IMR-90 (cell line): ENCODE data around the gene EIF3K. TPM values are rescaled to one million over a fixed set of nuclear protein-coding genes. Genes with fewer than 3 reads are reported as not detected.

ENCODE experiments used
- ATAC-seq: fragments of 200-7000 bp; cut with Tn5 transposase; 2 replicates; pipeline ENCODE4 v1.9.1; 2020; ENCODE audit warnings: low read depth, mild to moderate bottlenecking, moderate library complexity
- BruUV-seq: library from RNA; stranded (reverse); fragments of 400-500 nt; replicated peaks from 2 replicates; lab custom pipeline; 2021; lab: Mats Ljungman, UMichigan
- CTCF ChIA-PET: fragments of 300-600 bp; formaldehyde crosslinking; extraction: SDS; loops from one replicate; lab custom pipeline; 2021; ENCODE audit warnings: antibody characterized with exemption; lab: Yijun Ruan, JAX
- POLR2A ChIA-PET: fragments of 300-600 bp; sonication (Branson Sonifier 250); formaldehyde crosslinking; loops from one replicate; lab custom pipeline; 2022; ENCODE audit warnings: antibody characterized with exemption; ENCODE audit not compliant: unreplicated experiment; lab: Charles Lee
- DNase-seq: peaks from one replicate; pipeline ENCODE4 v3.0.0; 2013
- H2AFZ ChIP-seq: replicated peaks from 2 replicates; pipeline ENCODE3; 2013; ENCODE audit warnings: low read length, mild to moderate bottlenecking; ENCODE audit not compliant: poor library complexity
- H2AK5ac ChIP-seq: 2 replicates; pipeline ENCODE4 v1.6.1; 2013; ENCODE audit warnings: low read depth, low read length, inconsistent platforms
- H2AK9ac ChIP-seq: replicated peaks from 2 replicates; pipeline ENCODE3; 2013; ENCODE audit warnings: mild to moderate bottlenecking, low read depth, low read length, moderate library complexity; ENCODE audit not compliant: poor library complexity
- H2BK120ac ChIP-seq: 2 replicates; pipeline ENCODE4 v1.6.1; 2013; ENCODE audit warnings: low read depth, low read length, inconsistent platforms
- H2BK15ac ChIP-seq: 3 replicates; pipeline ENCODE4 v1.6.1; 2013; ENCODE audit warnings: low read depth, low read length, inconsistent platforms
- H2BK20ac ChIP-seq: 2 replicates; pipeline ENCODE4 v1.6.1; 2013; ENCODE audit warnings: low read depth, mild to moderate bottlenecking, inconsistent platforms, low read length, moderate library complexity
- H2BK5ac ChIP-seq: 2 replicates; pipeline ENCODE4 v1.6.1; 2013; ENCODE audit warnings: mild to moderate bottlenecking, low read depth, low read length, inconsistent platforms; ENCODE audit not compliant: poor library complexity, severe bottlenecking
- H3K14ac ChIP-seq: replicated peaks from 2 replicates; pipeline ENCODE4 v1.6.1; 2013; ENCODE audit warnings: low read depth, low read length, inconsistent platforms
- H3K18ac ChIP-seq: 2 replicates; pipeline ENCODE4 v1.6.1; 2013; ENCODE audit warnings: low read depth, low read length, control low read depth
- H3K23ac ChIP-seq: 2 replicates; pipeline ENCODE4 v1.6.1; 2013; ENCODE audit warnings: low read depth, low read length, inconsistent platforms
- H3K27ac ChIP-seq: 2 replicates; pipeline ENCODE4 v1.5.1; 2013; ENCODE audit warnings: mild to moderate bottlenecking, control low read depth, low read length; ENCODE audit not compliant: insufficient read depth
- H3K27me3 ChIP-seq: 2 replicates; pipeline ENCODE4 v1.6.1; 2013; ENCODE audit warnings: low read length; ENCODE audit not compliant: control insufficient read depth, insufficient read depth
- H3K36me3 ChIP-seq: 2 replicates; pipeline ENCODE4 v1.6.1; 2013; ENCODE audit warnings: low read length, mixed read lengths; ENCODE audit not compliant: control insufficient read depth, insufficient read depth
- H3K4ac ChIP-seq: 2 replicates; pipeline ENCODE4 v1.6.1; 2013; ENCODE audit warnings: low read depth, low read length, inconsistent platforms
- H3K4me1 ChIP-seq: 2 replicates; pipeline ENCODE4 v1.6.1; 2013; ENCODE audit warnings: low read length, mixed read lengths; ENCODE audit not compliant: control insufficient read depth, insufficient read depth
- H3K4me2 ChIP-seq: 2 replicates; pipeline ENCODE4 v1.6.1; 2013; ENCODE audit warnings: low read depth, mild to moderate bottlenecking, control low read depth, low read length, moderate library complexity
- H3K4me3 ChIP-seq: 2 replicates; pipeline ENCODE4 v1.5.1; 2013; ENCODE audit warnings: low read depth, mild to moderate bottlenecking, control low read depth, low read length, moderate library complexity; ENCODE audit not compliant: insufficient read depth
- H3K56ac ChIP-seq: 2 replicates; pipeline ENCODE4 v1.6.1; 2013; ENCODE audit warnings: low read length, inconsistent platforms; ENCODE audit not compliant: insufficient read depth; ENCODE audit errors: extremely low read depth
- H3K79me1 ChIP-seq, 2 experiments: 2 replicates each; pipeline ENCODE4 v1.6.1; 2013; ENCODE audit warnings: low read length in 2 of 2, inconsistent platforms in 1 of 2, low read depth in 1 of 2
- H3K9ac ChIP-seq: 2 replicates; pipeline ENCODE4 v1.6.1; 2013; ENCODE audit warnings: low read depth, low read length, control low read depth
- H3K9me1 ChIP-seq: 2 replicates; pipeline ENCODE4 v1.6.1; 2013; ENCODE audit warnings: low read length, inconsistent platforms; ENCODE audit not compliant: insufficient read depth
- H3K9me3 ChIP-seq: 2 replicates; pipeline ENCODE4 v1.6.1; 2013; ENCODE audit warnings: low read length; ENCODE audit not compliant: control insufficient read depth, insufficient read depth
- H4K20me1 ChIP-seq: 2 replicates; pipeline ENCODE4 v1.6.1; 2013; ENCODE audit warnings: low read length, inconsistent platforms; ENCODE audit not compliant: insufficient read depth
- H4K5ac ChIP-seq: 2 replicates; pipeline ENCODE4 v1.6.1; 2013; ENCODE audit warnings: mild to moderate bottlenecking, low read depth, low read length, control low read depth
- H4K8ac ChIP-seq, 2 experiments: 2 replicates each; pipeline ENCODE4 v1.6.1; 2013; ENCODE audit warnings: low read depth in 2 of 2, low read length in 2 of 2, control low read depth in 1 of 2, inconsistent platforms in 1 of 2
- H4K91ac ChIP-seq: 2 replicates; pipeline ENCODE4 v1.6.1; 2013; ENCODE audit warnings: low read depth, low read length, inconsistent platforms; ENCODE audit not compliant: insufficient read depth
- BHLHE40 ChIP-seq: fragments of 150-350 bp; IDR thresholded peaks from 2 replicates; pipeline ENCODE4 v1.6.1; 2016; ENCODE audit warnings: mild to moderate bottlenecking, low read depth, low read length
- CEBPB ChIP-seq: IDR thresholded peaks from 2 replicates; pipeline ENCODE4 v1.6.1; 2012; ENCODE audit warnings: low read depth, low read length, improper control_type of control experiment
- CHD1 ChIP-seq: IDR thresholded peaks from 2 replicates; pipeline ENCODE4 v1.6.1; 2012; ENCODE audit warnings: low read depth, low read length, improper control_type of control experiment
- FOS ChIP-seq: fragments of 150-350 bp; IDR thresholded peaks from 2 replicates; pipeline ENCODE4 v1.6.1; 2016; ENCODE audit warnings: low read depth, low read length
- MXI1 ChIP-seq: IDR thresholded peaks from 2 replicates; pipeline ENCODE4 v1.6.1; 2012; ENCODE audit warnings: low read depth, mild to moderate bottlenecking, low read length, moderate library complexity, borderline replicate concordance
- NFE2L2 ChIP-seq: fragments of 150-350 bp; IDR thresholded peaks from 2 replicates; pipeline ENCODE4 v1.6.1; 2016; ENCODE audit warnings: low read depth, mild to moderate bottlenecking, low read length
- POLR2A ChIP-seq: IDR thresholded peaks from 2 replicates; pipeline ENCODE4 v1.6.1; 2012; ENCODE audit warnings: mild to moderate bottlenecking, low read depth, low read length
- RAD21 ChIP-seq: IDR thresholded peaks from 2 replicates; pipeline ENCODE4 v1.6.1; 2012; ENCODE audit warnings: low read length, improper control_type of control experiment
- RCOR1 ChIP-seq: IDR thresholded peaks from 2 replicates; pipeline ENCODE4 v1.6.1; 2012; ENCODE audit warnings: mild to moderate bottlenecking, low read length, improper control_type of control experiment; ENCODE audit not compliant: insufficient replicate concordance
- RFX5 ChIP-seq: IDR thresholded peaks from 2 replicates; pipeline ENCODE4 v1.8.0; 2012; ENCODE audit warnings: low read depth, mild to moderate bottlenecking, low read length, moderate library complexity
- WGBS, 2 experiments: methylation state at CpG; one replicate each; pipeline versions ENCODE4 v1.1.5 to v1.1.7; 2013; ENCODE audit warnings: missing lambda C conversion rate in 2 of 2; ENCODE audit not compliant: insufficient read length in 1 of 2; ENCODE audit errors: extremely low coverage in 2 of 2; 5-methylcytosine and 5-hydroxymethylcytosine counted together
- dilution Hi-C: fragments of 300-500 bp; cut with HindIII; formaldehyde crosslinking; loops from one replicate; pipeline ENCODE4 v1.14.3; 2018; ENCODE audit warnings: low sequenced_read_pairs; ENCODE audit not compliant: unreplicated experiment
- in situ Hi-C: fragments of 300-500 bp; cut with MboI; formaldehyde crosslinking; loops from 3 replicates; pipeline ENCODE4 v1.14.3; 2019; ENCODE audit warnings: low sequenced_read_pairs, inconsistent platforms, mixed read lengths
- intact Hi-C: fragments of 100-400 bp; cut with micrococcal nuclease; formaldehyde crosslinking; loops from 2 replicates; pipeline ENCODE4 v1.10.0; 2022
- polyA plus RNA-seq, 3 experiments: library from polyadenylated mRNA; depleted of rRNA; stranded (reverse); fragments of >200 nt; gene quantifications; 2 replicates each; pipeline ENCODE4 v1.2.3, GENCODE V29; 2012; ENCODE audit warnings: low replicate concordance in 1 of 3
- total RNA-seq: library from RNA; depleted of rRNA; stranded (reverse); fragments of >200 nt; gene quantifications from 2 replicates; pipeline ENCODE4 v1.2.3, GENCODE V29; 2012
- TF ChIP-seq, protein P1 (sequence below): fragments of 150-350 bp; IDR thresholded peaks from 2 replicates; pipeline ENCODE4 v1.6.1; 2017; ENCODE audit warnings: mild to moderate bottlenecking, antibody characterized with exemption, low read length, low read depth
- TF ChIP-seq, protein P2 (sequence below): fragments of 150-350 bp; IDR thresholded peaks from 2 replicates; pipeline ENCODE4 v1.6.1; 2016; ENCODE audit warnings: low read depth, mild to moderate bottlenecking, low read length, moderate library complexity, borderline replicate concordance
- TF ChIP-seq, protein P3 (sequence below): conservative IDR thresholded peaks from 2 replicates; pipeline ENCODE4 v1.5.1; 2012; ENCODE audit warnings: mild to moderate bottlenecking, low read depth, low read length, improper control_type of control experiment

The EIF3K gene
- total and polyA plus RNA-seq, 2 of the 4 experiments (the other 2 are of a cell fraction): 575 to 1,137 TPM

DNA sequence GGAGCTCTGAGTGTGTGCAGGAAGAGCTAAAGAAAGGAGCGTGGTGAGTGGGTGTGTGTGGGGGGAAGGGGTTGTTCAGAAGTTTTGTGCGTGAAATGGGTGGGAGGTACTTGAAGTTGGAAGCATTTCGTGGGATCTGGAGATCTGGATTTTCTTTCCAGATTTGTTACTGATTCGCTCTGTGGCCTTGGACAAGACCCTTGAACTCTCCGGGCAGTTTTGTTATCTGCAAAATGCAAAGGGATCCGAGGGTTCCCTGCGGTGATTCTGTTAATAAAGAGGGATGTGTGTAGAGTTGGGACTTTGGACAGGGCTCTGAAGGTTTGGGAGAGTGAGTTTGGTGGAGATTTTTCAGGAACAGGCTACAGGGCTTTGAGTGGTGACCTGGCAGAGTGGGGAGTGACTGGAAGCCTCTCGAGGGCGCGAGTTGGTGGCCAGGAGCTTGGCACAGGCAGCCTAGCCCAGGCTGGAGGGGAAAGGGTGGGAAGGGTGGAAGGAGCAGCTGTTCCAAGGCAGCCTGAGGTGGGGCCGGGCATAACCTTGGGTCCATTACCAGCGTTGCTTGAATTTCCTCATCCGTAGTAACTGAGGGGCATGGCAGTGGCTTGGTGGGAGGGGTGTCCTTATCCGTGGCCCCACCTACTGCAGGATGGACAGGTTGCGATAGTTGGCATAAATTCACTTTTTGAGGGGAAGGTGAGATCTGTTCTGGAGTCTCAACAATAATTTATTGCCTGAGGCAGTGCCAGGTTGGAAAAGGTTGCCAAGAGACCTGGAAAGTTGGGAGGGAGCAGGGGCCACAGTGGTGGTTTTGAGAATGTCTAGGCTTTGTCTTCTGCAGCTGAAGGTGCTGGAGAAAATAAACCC, 30.6 kb downstream of the EIF3K start:
- H3K27ac ChIP-seq: peak overlapping the region; percentile 91
- H3K9me1 ChIP-seq: peaks cover 14% of the 10 kb centered on the region
- dilution Hi-C loops: no loop called here
- H2AK5ac ChIP-seq: peak overlapping the region; percentile 97
- DNase-seq: no peak
- H2BK20ac ChIP-seq: peak overlapping the region; percentile 58; the same call in 1 of the 2 replicates
- peak overlapping the region; percentile 72; the same call in 2 of the 3 replicates for H2BK15ac ChIP-seq
- H3K4ac ChIP-seq: peak overlapping the region; percentile 83
- peak overlapping the region; percentile 14 for H2AFZ ChIP-seq
- intact Hi-C loops: loop anchor here (2.0 to 5.0 kb wide), 3 partner anchors 38 to 283 kb away; partner anchors contain the start of genes MRPS12 and SARS2
- peaks cover 0 to 25% of the 10 kb centered on the region in 2 experiments; a peak in 2 of 4 replicates for H3K79me1 ChIP-seq
- peak overlapping the region; percentile 100 for H3K9ac ChIP-seq
- H4K8ac ChIP-seq: peak overlapping the region; percentile 87 to 91; a peak in 3 of 4 replicates
- no TSS peak for BruUV-seq
- WGBS, 2 experiments: 20% methylated on average over 12 of the region's 15 CpGs; no CpG with 5 or more reads in 1 of the 2 experiments
- no peaks in the 10 kb centered on the region for H3K27me3 ChIP-seq
- peak overlapping the region; percentile 79 for H4K91ac ChIP-seq
- POLR2A ChIA-PET: interaction anchor here (0.6 kb wide), 2 partner anchors 13 to 329 kb away, joined by 3 to 9 read pairs; no protein-coding TSS in a partner anchor
- H3K23ac ChIP-seq: peak overlapping the region; percentile 97
- peak overlapping the region; percentile 97 for H3K56ac ChIP-seq
- peak overlapping the region; percentile 75 for H2BK120ac ChIP-seq
- peak overlapping the region; percentile 100 for H3K4me2 ChIP-seq
- no peaks in the 10 kb centered on the region for H3K9me3 ChIP-seq
- peak overlapping the region; percentile 88 for H2AK9ac ChIP-seq
- peak overlapping the region; percentile 83 for H4K5ac ChIP-seq
- H3K4me1 ChIP-seq: peaks cover 30% of the 10 kb centered on the region
- ATAC-seq: no peak
- in situ Hi-C loops: loop anchor here (25.0 kb wide), 1 partner anchor 412 kb away; no protein-coding TSS in a partner anchor
- peak overlapping the region; percentile 93 for H2BK5ac ChIP-seq
- H4K20me1 ChIP-seq: peaks cover 59% of the 10 kb centered on the region
- CTCF ChIA-PET: interaction anchor here (0.6 to 1.1 kb wide), 2 partner anchors 15 kb away, joined by 3 to 4 read pairs; no protein-coding TSS in a partner anchor
- H3K18ac ChIP-seq: peak overlapping the region; percentile 93
- H3K14ac ChIP-seq: peak overlapping the region; percentile 93
- 0 out of 2 replicates have a peak, but pooled peaks cover 1% of the 10 kb centered on the region for H3K36me3 ChIP-seq
- H3K4me3 ChIP-seq: peak overlapping the region; percentile 80
- TF ChIP-seq CHD1 (no peak), MXI1 (no peak; the same call in 1 of the 2 replicates), CEBPB (no peak), NFE2L2 (no peak), BHLHE40 (no peak), RFX5 (no peak), POLR2A (no peak), FOS (no peak), RCOR1 (no peak), RAD21 (no peak)
- TF ChIP-seq, protein P1, sequence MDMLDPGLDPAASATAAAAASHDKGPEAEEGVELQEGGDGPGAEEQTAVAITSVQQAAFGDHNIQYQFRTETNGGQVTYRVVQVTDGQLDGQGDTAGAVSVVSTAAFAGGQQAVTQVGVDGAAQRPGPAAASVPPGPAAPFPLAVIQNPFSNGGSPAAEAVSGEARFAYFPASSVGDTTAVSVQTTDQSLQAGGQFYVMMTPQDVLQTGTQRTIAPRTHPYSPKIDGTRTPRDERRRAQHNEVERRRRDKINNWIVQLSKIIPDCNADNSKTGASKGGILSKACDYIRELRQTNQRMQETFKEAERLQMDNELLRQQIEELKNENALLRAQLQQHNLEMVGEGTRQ: no peak
- TF ChIP-seq, protein P2, sequence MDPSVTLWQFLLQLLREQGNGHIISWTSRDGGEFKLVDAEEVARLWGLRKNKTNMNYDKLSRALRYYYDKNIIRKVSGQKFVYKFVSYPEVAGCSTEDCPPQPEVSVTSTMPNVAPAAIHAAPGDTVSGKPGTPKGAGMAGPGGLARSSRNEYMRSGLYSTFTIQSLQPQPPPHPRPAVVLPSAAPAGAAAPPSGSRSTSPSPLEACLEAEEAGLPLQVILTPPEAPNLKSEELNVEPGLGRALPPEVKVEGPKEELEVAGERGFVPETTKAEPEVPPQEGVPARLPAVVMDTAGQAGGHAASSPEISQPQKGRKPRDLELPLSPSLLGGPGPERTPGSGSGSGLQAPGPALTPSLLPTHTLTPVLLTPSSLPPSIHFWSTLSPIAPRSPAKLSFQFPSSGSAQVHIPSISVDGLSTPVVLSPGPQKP: no peak
- TF ChIP-seq, protein P3, sequence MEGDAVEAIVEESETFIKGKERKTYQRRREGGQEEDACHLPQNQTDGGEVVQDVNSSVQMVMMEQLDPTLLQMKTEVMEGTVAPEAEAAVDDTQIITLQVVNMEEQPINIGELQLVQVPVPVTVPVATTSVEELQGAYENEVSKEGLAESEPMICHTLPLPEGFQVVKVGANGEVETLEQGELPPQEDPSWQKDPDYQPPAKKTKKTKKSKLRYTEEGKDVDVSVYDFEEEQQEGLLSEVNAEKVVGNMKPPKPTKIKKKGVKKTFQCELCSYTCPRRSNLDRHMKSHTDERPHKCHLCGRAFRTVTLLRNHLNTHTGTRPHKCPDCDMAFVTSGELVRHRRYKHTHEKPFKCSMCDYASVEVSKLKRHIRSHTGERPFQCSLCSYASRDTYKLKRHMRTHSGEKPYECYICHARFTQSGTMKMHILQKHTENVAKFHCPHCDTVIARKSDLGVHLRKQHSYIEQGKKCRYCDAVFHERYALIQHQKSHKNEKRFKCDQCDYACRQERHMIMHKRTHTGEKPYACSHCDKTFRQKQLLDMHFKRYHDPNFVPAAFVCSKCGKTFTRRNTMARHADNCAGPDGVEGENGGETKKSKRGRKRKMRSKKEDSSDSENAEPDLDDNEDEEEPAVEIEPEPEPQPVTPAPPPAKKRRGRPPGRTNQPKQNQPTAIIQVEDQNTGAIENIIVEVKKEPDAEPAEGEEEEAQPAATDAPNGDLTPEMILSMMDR: no peak
